WTC11 (cell line): ENCODE data around the gene GRIN1. TPM values are rescaled to one million over a fixed set of nuclear protein-coding genes. Genes with fewer than 3 reads are reported as not detected.
A peak's percentile ranks its signal among the peaks of the same experiment; 100 is the strongest.

Experiments
- ATAC-seq: fragments of 200-7000 bp; cut with Tn5 transposase; 2 replicates; pipeline ENCODE4 v1.10.0; 2021; ENCODE audit warnings: mild to moderate bottlenecking, moderate library complexity
- CTCF ChIA-PET: fragments of 300-600 bp; sonication (Branson Sonifier 250); formaldehyde crosslinking; loops from one replicate; lab custom pipeline; 2021; ENCODE audit warnings: antibody characterized with exemption; lab: Charles Lee
- POLR2A ChIA-PET: fragments of 350-600 bp; sonication (Branson Sonifier 250); formaldehyde crosslinking; loops from one replicate; lab custom pipeline; 2021; ENCODE audit warnings: antibody characterized with exemption; lab: Charles Lee
- DNase-seq: peaks from one replicate; pipeline ENCODE4 v3.0.0; 2021; ENCODE audit warnings: low spot score
- H3K27ac Mint-ChIP-seq: 2 replicates; pipeline ENCODE4 v1.8.0; 2021; ENCODE audit warnings: mixed read lengths
- H3K27me3 Mint-ChIP-seq: 2 replicates; pipeline ENCODE4 v1.8.0; 2021; ENCODE audit warnings: low read depth, mild to moderate bottlenecking, moderate library complexity, mixed read lengths
- H3K36me3 Mint-ChIP-seq: 2 replicates; pipeline ENCODE4 v1.8.0; 2021; ENCODE audit warnings: mixed read lengths
- H3K4me1 Mint-ChIP-seq: 2 replicates; pipeline ENCODE4 v1.8.0; 2022; ENCODE audit warnings: mixed read lengths
- H3K4me3 Mint-ChIP-seq: 2 replicates; pipeline ENCODE4 v1.8.0; 2021; ENCODE audit warnings: mild to moderate bottlenecking, moderate library complexity, mixed read lengths
- H3K9me3 Mint-ChIP-seq: 2 replicates; pipeline ENCODE4 v1.8.0; 2021; ENCODE audit warnings: mixed read lengths
- EMX1 ChIP-seq: fragments of 250-450 bp; sonication (Bioruptor Pico); IDR thresholded peaks from 2 replicates; pipeline ENCODE4 v1.8.0; 2021; ENCODE audit warnings: mild to moderate bottlenecking
- ESRRA ChIP-seq: sonication (generic); formaldehyde crosslinking; IDR thresholded peaks from 2 replicates; pipeline ENCODE4 v1.8.1; 2022; ENCODE audit warnings: mild to moderate bottlenecking, missing genetic modification reagents, borderline replicate concordance
- FOXP1 ChIP-seq: sonication (generic); formaldehyde crosslinking; IDR thresholded peaks from 2 replicates; pipeline ENCODE4 v1.8.0; 2022; ENCODE audit warnings: missing genetic modification reagents, mild to moderate bottlenecking, moderate library complexity, borderline replicate concordance
- GRHL2 ChIP-seq: fragments of 250-450 bp; sonication (Bioruptor Pico); IDR thresholded peaks from 2 replicates; pipeline ENCODE4 v1.8.0; 2022; ENCODE audit warnings: mild to moderate bottlenecking, moderate library complexity; ENCODE audit not compliant: insufficient replicate concordance, severe bottlenecking
- KAT7 ChIP-seq: sonication (generic); formaldehyde crosslinking; IDR thresholded peaks from 2 replicates; pipeline ENCODE4 v1.8.1; 2023; ENCODE audit warnings: missing genetic modification reagents, mild to moderate bottlenecking, borderline replicate concordance
- MXD4 ChIP-seq: fragments of 250-450 bp; sonication (Bioruptor Pico); IDR thresholded peaks from 2 replicates; pipeline ENCODE4 v1.8.0; 2021; ENCODE audit warnings: mild to moderate bottlenecking, moderate library complexity, borderline replicate concordance
- NFE2L1 ChIP-seq: sonication (generic); formaldehyde crosslinking; IDR thresholded peaks from 2 replicates; pipeline ENCODE4 v1.8.1; 2023; ENCODE audit warnings: missing genetic modification reagents
- NFYB ChIP-seq: sonication (generic); formaldehyde crosslinking; conservative IDR thresholded peaks from 2 replicates; pipeline ENCODE4 v1.8.0; 2022; ENCODE audit warnings: low read depth, missing genetic modification reagents
- NR3C1 ChIP-seq: sonication (generic); formaldehyde crosslinking; conservative IDR thresholded peaks from 2 replicates; pipeline ENCODE4 v1.8.1; 2023; ENCODE audit warnings: low read depth, mild to moderate bottlenecking, missing genetic modification reagents
- RORB ChIP-seq: fragments of 250-450 bp; sonication (Bioruptor Pico); IDR thresholded peaks from 2 replicates; pipeline ENCODE4 v1.9.0; 2021; ENCODE audit warnings: mild to moderate bottlenecking
- SMAD3 ChIP-seq: sonication (generic); formaldehyde crosslinking; IDR thresholded peaks from 2 replicates; pipeline ENCODE4 v1.8.0; 2022; ENCODE audit warnings: missing genetic modification reagents, mild to moderate bottlenecking, borderline replicate concordance
- TEAD4 ChIP-seq: sonication (generic); formaldehyde crosslinking; IDR thresholded peaks from 2 replicates; pipeline ENCODE4 v1.8.0; 2022; ENCODE audit warnings: mild to moderate bottlenecking, missing genetic modification reagents
- TP53 ChIP-seq: sonication (generic); formaldehyde crosslinking; IDR thresholded peaks from 2 replicates; pipeline ENCODE4 v1.8.1; 2023; ENCODE audit warnings: mild to moderate bottlenecking, missing genetic modification reagents
- ZNF138 ChIP-seq: sonication (generic); formaldehyde crosslinking; conservative IDR thresholded peaks from 2 replicates; pipeline ENCODE4 v1.8.1; 2022; ENCODE audit warnings: mild to moderate bottlenecking, moderate library complexity, missing genetic modification reagents
- ZNF232 ChIP-seq: sonication (generic); formaldehyde crosslinking; IDR thresholded peaks from 2 replicates; pipeline ENCODE4 v1.8.0; 2022; ENCODE audit warnings: mild to moderate bottlenecking, missing genetic modification reagents
- ZNF281 ChIP-seq: sonication (generic); formaldehyde crosslinking; IDR thresholded peaks from 2 replicates; pipeline ENCODE4 v1.8.0; 2023; ENCODE audit warnings: mild to moderate bottlenecking, missing genetic modification reagents
- ZNF396 ChIP-seq: fragments of 250-450 bp; sonication (Bioruptor Pico); IDR thresholded peaks from 2 replicates; pipeline ENCODE4 v1.8.0; 2021; ENCODE audit warnings: mild to moderate bottlenecking, moderate library complexity, borderline replicate concordance
- ZNF416 ChIP-seq: fragments of 250-450 bp; sonication (Bioruptor Pico); IDR thresholded peaks from 2 replicates; pipeline ENCODE4 v1.9.0; 2021; ENCODE audit warnings: mild to moderate bottlenecking, inconsistent platforms
- ZNF423 ChIP-seq: fragments of 250-450 bp; sonication (Bioruptor Pico); IDR thresholded peaks from 2 replicates; pipeline ENCODE4 v2.1.2; 2022; ENCODE audit warnings: mild to moderate bottlenecking, moderate library complexity
- ZNF512 ChIP-seq: sonication (generic); formaldehyde crosslinking; IDR thresholded peaks from 2 replicates; pipeline ENCODE4 v1.8.1; 2022; ENCODE audit warnings: missing genetic modification reagents, borderline replicate concordance
- ZNF671 ChIP-seq: fragments of 250-450 bp; sonication (Bioruptor Pico); IDR thresholded peaks from 2 replicates; pipeline ENCODE4 v1.8.0; 2021; ENCODE audit warnings: mild to moderate bottlenecking
- total RNA-seq: library from RNA; stranded (reverse); gene quantifications from 3 replicates; pipeline ENCODE4 v1.2.3, GENCODE V29; 2021
- TF ChIP-seq, protein P1 (sequence below): sonication (generic); formaldehyde crosslinking; IDR thresholded peaks from 2 replicates; pipeline ENCODE4 v1.8.1; 2022; ENCODE audit warnings: low read depth, missing genetic modification reagents, borderline replicate concordance
- TF ChIP-seq, protein P2 (sequence below): sonication (generic); formaldehyde crosslinking; IDR thresholded peaks from 2 replicates; pipeline ENCODE4 v1.8.1; 2023; ENCODE audit warnings: mild to moderate bottlenecking, missing genetic modification reagents
- TF ChIP-seq, protein P3 (sequence below): sonication (generic); formaldehyde crosslinking; IDR thresholded peaks from 2 replicates; pipeline ENCODE4 v1.8.0; 2022; ENCODE audit warnings: mild to moderate bottlenecking, missing genetic modification reagents
- TF ChIP-seq, protein P4 (sequence below): fragments of 250-450 bp; sonication (Bioruptor Pico); IDR thresholded peaks from 2 replicates; pipeline ENCODE4 v1.8.0; 2021; ENCODE audit warnings: mild to moderate bottlenecking
- TF ChIP-seq, protein P5 (sequence below): sonication (generic); formaldehyde crosslinking; IDR thresholded peaks from 2 replicates; pipeline ENCODE4 v1.8.0; 2023; ENCODE audit warnings: missing genetic modification reagents

The GRIN1 gene
- total RNA-seq, 1 experiment from 2014 or later, result 4.1 TPM

GRCh38 chr9:137168904-137169856, 30.2 kb downstream of the GRIN1 start:
- Mint-ChIP-seq H3K27me3 (peaks cover 64% of the 10 kb centered on the region), H3K27ac (no peak overlapping the region), H3K4me1 (peaks cover 6% of the 10 kb centered on the region), H3K4me3 (peak overlapping the region; percentile 62), H3K9me3 (no peaks in the 10 kb centered on the region), H3K36me3 (no peaks in the 10 kb centered on the region)
- peak; percentile 61 for ATAC-seq
- CTCF ChIA-PET, result interaction anchor here (0.7 to 3.6 kb wide), 21 partner anchors 7 to 140 kb away, joined by 3 to 17 read pairs (median 5); partner anchors contain the start of genes GRIN1, MAN1B1, NELFB and RNF224
- DNase-seq, result peak; percentile 81
- POLR2A ChIA-PET, result interaction anchor here (0.5 to 0.8 kb wide), 7 partner anchors 20 to 597 kb away, joined by 3 read pairs; partner anchors contain the start of genes MAN1B1 and TUBB4B
- TF ChIP-seq ZNF396 (CRISPR knock-in tag) (no peak), RORB (no peak), ZNF512 (CRISPR knock-in tag) (no peak), ZNF416 (CRISPR knock-in tag) (no peak), EMX1 (CRISPR knock-in tag) (no peak), NR3C1 (CRISPR knock-in tag) (no peak), ZNF138 (CRISPR knock-in tag) (no peak), GRHL2 (CRISPR knock-in tag) (no peak), KAT7 (CRISPR knock-in tag) (peak; percentile 95), SMAD3 (CRISPR knock-in tag) (peak; percentile 48; the same call in 1 of the 2 replicates), ZNF232 (CRISPR knock-in tag) (no peak; the same call in 1 of the 2 replicates), TP53 (CRISPR knock-in tag) (peak; percentile 69; the same call in 1 of the 2 replicates), FOXP1 (CRISPR knock-in tag) (peak; percentile 59; the same call in 1 of the 2 replicates), ZNF281 (CRISPR knock-in tag) (no peak), MXD4 (no peak), ESRRA (0 out of 2 replicates have a peak, but pooled peaks have one; percentile 70), ZNF423 (no peak), ZNF671 (no peak), NFYB (CRISPR knock-in tag) (no peak), TEAD4 (CRISPR knock-in tag) (no peak), NFE2L1 (CRISPR knock-in tag) (peak; percentile 79; the same call in 1 of the 2 replicates)
- TF ChIP-seq, protein P1, sequence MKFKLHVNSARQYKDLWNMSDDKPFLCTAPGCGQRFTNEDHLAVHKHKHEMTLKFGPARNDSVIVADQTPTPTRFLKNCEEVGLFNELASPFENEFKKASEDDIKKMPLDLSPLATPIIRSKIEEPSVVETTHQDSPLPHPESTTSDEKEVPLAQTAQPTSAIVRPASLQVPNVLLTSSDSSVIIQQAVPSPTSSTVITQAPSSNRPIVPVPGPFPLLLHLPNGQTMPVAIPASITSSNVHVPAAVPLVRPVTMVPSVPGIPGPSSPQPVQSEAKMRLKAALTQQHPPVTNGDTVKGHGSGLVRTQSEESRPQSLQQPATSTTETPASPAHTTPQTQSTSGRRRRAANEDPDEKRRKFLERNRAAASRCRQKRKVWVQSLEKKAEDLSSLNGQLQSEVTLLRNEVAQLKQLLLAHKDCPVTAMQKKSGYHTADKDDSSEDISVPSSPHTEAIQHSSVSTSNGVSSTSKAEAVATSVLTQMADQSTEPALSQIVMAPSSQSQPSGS (CRISPR knock-in tag), result no peak
- TF ChIP-seq, protein P2, sequence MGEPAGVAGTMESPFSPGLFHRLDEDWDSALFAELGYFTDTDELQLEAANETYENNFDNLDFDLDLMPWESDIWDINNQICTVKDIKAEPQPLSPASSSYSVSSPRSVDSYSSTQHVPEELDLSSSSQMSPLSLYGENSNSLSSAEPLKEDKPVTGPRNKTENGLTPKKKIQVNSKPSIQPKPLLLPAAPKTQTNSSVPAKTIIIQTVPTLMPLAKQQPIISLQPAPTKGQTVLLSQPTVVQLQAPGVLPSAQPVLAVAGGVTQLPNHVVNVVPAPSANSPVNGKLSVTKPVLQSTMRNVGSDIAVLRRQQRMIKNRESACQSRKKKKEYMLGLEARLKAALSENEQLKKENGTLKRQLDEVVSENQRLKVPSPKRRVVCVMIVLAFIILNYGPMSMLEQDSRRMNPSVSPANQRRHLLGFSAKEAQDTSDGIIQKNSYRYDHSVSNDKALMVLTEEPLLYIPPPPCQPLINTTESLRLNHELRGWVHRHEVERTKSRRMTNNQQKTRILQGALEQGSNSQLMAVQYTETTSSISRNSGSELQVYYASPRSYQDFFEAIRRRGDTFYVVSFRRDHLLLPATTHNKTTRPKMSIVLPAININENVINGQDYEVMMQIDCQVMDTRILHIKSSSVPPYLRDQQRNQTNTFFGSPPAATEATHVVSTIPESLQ, result no peak
- TF ChIP-seq, protein P3, sequence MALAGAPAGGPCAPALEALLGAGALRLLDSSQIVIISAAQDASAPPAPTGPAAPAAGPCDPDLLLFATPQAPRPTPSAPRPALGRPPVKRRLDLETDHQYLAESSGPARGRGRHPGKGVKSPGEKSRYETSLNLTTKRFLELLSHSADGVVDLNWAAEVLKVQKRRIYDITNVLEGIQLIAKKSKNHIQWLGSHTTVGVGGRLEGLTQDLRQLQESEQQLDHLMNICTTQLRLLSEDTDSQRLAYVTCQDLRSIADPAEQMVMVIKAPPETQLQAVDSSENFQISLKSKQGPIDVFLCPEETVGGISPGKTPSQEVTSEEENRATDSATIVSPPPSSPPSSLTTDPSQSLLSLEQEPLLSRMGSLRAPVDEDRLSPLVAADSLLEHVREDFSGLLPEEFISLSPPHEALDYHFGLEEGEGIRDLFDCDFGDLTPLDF, result no peak
- TF ChIP-seq, protein P4, sequence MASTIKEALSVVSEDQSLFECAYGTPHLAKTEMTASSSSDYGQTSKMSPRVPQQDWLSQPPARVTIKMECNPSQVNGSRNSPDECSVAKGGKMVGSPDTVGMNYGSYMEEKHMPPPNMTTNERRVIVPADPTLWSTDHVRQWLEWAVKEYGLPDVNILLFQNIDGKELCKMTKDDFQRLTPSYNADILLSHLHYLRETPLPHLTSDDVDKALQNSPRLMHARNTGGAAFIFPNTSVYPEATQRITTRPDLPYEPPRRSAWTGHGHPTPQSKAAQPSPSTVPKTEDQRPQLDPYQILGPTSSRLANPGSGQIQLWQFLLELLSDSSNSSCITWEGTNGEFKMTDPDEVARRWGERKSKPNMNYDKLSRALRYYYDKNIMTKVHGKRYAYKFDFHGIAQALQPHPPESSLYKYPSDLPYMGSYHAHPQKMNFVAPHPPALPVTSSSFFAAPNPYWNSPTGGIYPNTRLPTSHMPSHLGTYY (CRISPR knock-in tag), result no peak
- TF ChIP-seq, protein P5, sequence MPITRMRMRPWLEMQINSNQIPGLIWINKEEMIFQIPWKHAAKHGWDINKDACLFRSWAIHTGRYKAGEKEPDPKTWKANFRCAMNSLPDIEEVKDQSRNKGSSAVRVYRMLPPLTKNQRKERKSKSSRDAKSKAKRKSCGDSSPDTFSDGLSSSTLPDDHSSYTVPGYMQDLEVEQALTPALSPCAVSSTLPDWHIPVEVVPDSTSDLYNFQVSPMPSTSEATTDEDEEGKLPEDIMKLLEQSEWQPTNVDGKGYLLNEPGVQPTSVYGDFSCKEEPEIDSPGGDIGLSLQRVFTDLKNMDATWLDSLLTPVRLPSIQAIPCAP (CRISPR knock-in tag), result peak; percentile 75
